HG03196 (cell line): ENCODE results near the gene CIZ1.
"Not testable (repeated sequence)": the region's sequence is repeated elsewhere in the genome, so short reads cannot be mapped to it uniquely, and the experiment has no call there.

ENCODE experiments used
- ATAC-seq: cut with Tn5 transposase; IDR thresholded peaks from one replicate; pipeline ENCODE4 v1.9.1; 2021; ENCODE audit not compliant: unreplicated experiment

CIZ1 gene

DNA sequence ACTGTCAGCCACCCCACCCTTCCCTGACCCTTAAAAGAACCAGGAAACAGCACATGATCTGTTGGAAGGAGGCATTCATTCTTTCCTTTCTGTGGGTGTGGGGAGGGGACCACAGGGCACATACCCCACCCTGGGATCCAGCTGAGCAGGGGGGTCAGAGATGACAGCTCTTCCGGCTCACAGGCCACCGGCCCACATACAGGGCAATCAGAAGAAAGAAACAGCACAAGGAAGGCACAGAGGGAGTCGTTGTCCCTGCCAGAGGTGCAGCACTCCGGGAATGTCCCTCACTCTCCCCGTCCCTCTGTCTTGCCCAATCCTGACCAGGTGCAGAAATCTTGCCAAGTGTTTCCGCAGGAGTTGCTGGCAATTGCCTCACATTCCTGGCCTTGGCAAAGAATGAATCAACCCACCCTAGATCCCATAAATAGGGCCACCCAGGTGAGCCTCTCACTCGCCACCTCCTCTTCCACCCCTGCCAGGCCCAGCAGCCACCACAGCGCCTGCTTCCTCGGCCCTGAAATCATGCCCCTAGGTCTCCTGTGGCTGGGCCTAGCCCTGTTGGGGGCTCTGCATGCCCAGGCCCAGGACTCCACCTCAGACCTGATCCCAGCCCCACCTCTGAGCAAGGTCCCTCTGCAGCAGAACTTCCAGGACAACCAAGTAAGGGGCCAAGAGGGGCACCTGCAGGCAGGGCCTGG lies 42.2 kb downstream of the CIZ1 start, which contains the start of gene LCN2:
TSS of gene LCN2 (plus strand) at position 453 of the 701 bp plus-strand sequence. CDS start at position 526, 73 bp downstream.
- ATAC-seq = no peak

DNA sequence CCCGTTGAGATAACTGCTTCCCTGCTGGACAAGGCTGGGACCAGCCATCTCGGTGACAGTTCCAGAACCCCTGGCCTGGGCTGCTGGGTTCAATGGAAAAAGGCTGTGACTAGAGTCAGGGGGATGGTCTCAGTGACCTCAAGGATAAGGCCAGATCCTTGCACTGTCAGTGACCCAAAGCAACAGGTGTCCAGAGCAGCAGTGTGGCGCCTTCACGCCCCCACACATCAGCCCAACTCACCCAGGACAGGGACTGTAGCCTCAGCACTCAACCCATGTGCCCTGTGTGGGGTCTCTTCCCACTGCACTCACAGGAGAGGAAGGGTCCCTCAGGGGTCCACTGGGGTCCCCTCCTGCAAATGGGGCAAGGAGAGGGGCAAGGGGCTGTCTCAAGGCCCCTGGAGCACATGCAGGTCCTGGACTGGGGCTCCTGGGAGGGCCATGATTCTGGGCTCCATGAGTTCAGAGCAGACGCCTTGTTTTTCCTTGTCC lies 42.8 kb downstream of the CIZ1 start:
- ATAC-seq = no peak

DNA sequence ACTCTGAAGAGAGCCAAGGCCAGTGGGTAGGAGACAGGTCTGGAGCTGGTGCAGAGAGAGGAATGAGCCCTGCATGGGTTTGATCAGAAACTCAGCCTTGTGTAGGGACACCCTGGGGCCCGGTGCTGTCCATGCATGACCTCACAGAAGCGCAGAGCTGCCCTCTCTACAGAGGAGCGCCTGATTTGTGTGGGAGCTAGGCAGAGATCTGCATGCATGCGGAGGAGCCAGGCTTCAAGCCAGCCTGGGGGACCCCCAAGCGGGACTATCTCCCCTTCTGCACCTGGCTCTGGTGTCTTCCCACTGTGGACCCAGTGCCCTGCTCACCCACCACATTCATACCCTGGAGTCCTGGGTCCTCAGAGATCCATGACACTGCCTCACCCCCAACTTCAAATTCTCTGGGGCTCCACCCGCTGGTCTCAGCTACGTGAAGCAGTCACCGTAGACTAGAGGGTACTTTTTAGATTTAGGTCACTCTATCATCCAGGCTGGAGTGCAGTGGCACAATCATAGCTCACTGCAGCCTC lies 44.7 kb downstream of the CIZ1 start:
- ATAC-seq = no peak

DNA sequence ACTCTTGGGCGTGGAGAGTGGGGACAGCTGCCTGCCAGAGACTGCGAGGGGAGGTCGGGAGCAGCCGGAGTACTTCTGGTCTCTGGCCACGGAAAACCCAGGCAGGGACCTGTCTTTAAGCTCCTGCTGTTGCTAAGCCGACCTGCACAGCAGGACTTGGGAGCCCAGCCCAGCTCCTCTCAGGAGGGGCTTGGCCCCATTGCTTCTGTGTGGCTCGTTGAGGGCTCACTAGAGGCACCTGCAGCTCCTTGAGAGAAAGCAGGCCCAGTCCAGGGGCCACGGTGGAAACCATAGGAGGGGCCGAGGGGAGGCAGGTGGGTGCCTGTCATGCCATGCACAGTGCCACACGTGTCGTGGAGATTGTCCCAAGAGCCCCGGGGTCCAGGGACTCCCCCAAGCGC lies 45.4 kb downstream of the CIZ1 start:
- ATAC-seq = no peak

DNA sequence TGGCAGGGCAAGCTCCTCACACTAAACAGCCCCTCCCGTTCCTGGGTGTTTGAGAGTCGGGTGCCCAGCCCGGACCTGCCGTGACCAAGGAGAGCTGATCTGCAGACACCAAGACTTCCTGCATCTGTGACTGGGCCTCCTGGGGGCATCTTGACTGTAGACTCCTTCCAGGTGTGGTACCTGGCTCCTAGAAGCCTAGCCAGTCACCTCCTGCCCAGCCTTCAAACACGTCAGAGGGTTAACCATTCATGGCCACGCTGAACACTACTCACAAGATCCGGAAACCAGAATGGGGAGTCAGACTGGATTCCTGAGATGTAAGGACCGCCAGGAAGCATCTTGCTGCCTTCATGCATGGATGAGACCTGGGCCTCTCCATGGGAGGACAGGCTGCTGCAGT lies 45.8 kb downstream of the CIZ1 start:
- ATAC-seq = no peak

DNA sequence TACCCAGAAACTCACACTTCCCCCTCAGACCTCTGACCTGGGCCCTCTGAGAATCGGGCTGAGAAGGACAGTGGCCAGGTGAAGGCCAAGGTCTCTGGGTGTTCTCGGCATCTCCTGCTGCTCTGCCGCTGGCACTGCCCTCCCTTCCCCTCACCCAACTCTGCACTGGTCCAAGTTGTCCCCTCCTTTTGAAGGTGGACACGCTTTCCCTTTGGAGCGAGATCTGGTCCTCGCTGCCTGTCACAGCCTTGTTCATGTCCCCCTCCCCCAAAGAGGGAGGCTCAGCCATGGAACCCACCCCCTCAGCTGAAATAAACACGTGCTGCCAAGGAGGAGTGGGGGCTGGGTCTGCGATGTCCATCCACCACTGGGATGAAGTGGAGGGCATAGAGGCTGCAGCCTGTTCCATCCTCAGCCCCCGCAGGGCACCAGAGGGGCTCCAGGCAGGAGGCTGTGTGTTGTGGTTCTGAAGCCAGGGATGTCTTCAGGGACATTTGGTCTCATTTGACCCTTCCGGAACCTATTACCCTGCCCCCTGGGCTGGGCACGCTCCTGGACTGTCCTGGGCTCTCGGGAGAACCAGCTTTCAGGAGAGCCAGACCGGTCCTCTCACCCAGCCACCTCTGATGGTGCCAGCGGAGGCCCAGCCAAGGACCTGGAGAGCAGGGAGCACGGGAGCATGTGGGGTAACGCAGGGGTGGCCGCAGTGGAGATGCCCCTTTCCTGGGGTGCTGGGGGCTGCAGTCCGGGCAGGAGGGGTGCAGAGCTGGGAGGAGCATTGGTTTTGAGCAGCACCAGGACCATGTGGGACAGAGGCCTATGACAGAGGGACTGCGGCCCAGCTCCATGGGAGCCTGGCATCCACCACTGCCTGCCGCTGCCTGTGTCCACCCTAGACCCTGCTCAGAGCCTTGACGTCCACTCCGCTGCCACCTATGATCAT lies 46.9 kb downstream of the CIZ1 start:
- no peak for ATAC-seq

DNA sequence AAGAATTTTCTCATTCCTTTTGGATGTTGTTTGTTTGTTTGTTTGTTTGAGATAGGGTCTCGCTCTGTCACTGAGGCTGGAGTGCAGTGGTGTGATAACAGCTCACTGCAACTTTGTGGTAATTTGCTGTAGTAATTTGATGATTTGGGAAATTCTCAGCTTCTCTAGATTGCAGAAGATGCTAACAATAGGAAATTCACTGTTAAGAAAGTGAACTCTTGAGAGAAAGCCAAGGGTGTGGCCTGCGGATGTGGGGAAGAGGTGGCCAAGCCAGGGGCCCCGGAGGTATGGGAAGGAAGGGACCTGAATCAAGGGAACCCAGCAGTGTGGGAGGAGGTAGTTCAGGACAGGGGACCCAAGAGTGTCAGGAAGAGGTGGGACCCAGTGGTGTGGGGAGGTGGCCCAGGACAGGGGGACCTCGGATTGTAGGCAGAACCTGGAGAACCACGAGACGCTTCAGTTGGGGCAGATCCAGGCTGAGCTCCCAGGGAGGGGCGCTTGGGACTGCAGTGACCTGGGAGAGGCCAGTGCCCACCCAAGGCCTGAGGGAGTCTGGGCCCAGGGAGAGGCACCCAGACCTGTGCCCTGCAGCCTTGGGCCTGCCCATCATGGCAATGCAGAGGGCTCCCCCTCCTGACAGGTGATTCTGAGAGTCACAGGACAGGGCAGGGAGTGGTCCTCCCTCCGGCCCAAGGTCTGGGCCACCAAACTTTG lies 47.7 kb downstream of the CIZ1 start:
- ATAC-seq = no peak

DNA sequence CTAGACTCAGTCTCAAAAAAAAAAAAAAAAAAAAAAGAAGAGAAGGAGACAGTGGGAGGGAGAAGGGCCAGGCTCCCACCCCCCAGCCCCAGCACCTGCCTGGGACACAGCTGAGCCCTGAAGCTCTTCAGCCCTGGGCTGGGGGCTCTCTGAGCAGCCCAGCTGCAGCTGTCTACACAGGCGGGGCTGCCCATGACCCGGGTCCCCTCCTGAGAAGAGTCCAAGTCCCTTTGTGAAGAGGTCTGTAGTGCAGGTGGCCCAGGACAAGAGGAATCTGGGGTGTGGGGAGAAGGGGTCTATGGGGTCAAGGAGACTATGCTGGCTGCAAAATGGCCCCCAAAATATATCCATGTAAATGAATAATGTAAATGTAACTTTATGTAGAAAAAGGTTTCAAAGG lies 48.8 kb downstream of the CIZ1 start:
- no peak for ATAC-seq

DNA sequence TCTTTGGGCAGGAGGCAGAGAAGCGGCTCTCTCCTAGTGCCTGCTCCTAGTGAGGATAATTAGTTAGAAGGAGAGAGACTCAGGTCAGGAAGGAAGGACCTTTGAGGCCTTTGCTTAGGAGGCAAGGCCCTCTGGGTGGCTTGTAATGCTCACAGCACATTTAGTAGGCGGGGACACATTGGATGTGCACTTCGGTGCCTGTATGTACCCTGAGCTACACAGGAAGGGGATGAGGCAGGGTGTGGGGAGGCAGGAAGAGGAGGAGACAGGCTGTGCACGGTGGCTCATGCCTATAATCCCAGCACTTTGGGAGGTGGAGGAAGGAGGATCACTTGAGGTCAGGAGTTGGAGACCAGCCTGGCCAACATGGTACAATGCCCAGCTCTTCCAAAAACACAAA lies 49.3 kb downstream of the CIZ1 start:
- no peak for ATAC-seq

DNA sequence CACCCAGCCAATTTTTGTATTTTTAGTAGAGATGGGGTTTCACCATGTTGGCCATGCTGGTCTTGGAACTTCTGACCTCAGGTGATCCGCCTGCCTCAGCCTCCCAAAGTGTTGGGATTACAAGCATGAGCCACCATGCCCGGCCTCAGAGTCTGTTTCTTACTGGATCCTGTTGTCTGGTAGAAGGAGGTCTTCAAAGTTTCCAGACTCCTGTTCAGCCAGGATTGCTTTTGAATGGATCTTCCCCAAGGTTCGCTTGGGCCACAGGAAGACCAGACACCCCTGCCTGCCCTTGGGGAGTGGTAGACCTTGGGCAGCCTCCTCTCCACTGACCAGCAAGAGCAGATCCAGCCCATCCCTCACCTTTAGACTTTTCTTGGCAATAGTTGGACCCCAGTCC lies 49.8 kb downstream of the CIZ1 start:
- ATAC-seq = no peak

DNA sequence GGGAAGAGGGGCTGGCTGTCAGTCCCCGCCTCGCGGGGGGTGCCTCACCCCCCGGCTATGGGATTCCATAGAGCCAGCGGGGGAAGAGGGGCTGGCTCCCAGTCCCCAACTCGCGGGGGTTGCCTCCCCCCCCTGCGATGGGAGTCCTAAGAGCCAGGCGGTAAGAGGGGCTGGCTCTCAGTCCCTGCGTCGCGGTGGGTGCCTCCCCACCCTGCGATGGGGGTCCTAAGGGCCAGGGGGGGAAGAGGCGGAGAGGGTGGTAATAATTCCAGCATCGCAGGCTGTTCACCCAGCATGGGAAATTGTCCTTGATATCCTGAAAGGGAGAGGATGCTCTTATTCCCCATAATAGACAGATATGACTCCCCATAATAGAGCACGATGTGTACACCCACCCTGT lies 51.8 kb downstream of the CIZ1 start:
- no peak for ATAC-seq

DNA sequence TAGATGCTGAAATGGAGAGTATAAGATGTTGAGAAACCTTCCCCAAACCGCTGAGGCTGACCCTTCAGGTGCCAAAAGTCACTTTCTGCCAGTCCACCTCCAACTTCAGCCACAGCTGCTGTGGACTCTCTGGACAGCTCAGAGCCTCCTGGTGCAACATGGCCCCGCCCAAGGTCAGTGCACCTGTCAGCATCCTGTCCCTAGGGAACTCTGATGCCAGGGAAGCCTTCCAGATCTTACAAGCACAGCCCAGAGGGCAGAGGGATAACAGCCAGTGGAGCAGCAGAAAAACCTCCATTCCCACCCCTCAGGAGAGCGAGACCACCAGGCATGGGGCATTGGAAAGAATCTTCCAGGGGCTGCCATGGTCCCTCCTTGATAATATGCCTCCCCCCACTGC lies 53.4 kb downstream of the CIZ1 start:
- ATAC-seq = no peak

DNA sequence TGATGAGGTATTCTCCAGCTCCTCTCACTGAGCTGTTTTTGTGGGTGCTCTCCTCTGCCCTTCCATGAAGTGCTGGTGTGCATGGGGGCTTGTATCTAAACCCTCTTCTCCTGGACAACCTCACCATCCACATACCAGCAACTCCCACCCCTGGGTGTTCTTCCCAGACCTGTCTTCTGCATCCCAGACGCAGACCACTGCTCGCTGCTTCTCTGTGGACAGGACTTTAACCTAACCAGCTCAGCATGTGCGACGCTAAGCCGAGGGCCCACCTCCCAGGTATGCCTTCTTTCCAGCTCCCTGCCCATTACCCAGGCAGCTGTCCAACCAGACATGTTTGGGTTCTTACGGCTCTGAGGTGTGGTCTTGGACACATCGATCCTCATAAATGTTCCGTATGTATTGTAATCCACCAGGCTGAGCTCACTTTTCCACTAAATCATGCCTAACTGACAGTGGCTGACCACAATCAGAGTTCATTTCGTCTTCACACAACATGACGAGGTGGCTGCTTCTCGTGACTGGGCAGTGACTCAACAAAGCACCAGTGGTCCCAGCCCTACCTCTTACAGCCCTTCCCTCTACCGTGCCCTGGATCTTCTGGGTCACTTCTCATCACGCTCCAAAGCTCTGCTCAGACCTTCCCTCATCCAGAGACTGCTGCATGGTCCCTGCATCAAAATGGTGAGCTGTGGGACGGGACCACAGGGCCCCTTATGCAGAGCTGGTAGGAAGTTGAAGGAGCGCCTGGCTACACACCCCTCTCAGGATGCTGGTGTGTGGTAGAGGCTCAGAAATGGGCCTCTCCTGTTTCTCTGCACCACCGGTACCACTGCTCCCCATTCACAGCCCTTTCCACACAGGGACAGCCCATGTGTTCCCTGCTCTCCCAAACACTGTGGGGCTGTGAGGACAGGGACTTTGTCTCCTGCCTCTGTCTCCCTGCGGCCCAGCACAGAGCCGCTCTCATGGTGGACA lies 54.3 kb downstream of the CIZ1 start:
- no peak for ATAC-seq

DNA sequence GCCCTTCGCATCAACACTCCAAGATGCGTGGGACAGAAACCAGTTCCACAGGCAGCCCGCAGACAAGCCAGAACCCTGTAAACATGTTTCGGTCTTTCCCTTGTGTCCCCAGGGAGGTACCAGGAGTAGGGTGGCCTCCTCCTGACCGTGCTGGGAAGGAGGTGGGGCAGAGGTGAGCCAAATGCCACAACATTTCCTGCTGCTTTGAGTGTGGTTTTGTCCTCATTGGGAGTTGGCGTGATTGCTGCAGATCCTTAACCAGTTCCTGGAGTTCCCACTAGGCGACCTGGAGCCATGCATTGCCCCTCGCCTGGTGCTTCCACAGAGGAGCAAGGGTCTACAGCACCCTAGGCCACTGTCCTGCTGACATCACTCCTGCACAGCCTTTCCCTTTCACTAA lies 55.8 kb downstream of the CIZ1 start:
- ATAC-seq = not testable (repeated sequence)

DNA sequence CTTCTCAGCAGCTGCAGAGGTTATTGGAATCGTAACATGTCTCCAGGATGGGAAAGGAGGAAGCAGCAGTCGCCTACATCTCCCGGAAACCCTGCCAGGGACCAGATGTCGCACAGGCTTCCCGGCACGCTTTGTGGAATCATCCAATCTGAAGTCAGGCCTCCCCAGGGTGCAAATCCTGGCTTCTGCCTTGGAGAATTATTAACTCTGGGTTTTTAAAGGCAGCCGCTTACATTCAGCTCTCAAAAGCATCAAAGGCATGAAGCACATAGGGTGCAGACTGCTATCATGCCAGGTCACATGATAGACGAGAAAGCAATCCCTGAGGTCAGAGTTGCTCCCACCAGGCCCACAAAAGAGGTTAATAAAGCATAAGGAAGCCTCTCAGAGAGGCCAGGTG lies 59.2 kb downstream of the CIZ1 start:
- not testable (repeated sequence) for ATAC-seq

DNA sequence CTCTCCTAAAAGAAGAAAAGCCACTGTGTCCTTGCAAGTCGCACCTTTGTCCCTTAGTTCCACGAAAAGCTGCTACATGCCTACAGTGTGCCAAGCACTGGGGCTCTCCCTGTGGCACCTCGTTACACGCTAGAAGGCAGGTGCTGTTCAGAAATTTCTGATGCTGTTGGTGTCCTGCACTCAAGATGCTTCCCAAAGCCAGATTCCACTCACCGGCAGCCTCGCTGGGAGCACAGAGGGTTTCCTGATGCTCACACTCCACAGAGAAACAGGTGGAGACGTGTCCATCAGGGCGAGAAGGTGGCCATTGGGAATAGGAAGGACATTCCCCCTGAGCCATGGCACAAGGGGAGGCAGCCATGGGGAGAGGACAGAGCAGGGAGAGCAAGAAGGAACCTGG lies 60.0 kb downstream of the CIZ1 start:
- not testable (repeated sequence) for ATAC-seq

DNA sequence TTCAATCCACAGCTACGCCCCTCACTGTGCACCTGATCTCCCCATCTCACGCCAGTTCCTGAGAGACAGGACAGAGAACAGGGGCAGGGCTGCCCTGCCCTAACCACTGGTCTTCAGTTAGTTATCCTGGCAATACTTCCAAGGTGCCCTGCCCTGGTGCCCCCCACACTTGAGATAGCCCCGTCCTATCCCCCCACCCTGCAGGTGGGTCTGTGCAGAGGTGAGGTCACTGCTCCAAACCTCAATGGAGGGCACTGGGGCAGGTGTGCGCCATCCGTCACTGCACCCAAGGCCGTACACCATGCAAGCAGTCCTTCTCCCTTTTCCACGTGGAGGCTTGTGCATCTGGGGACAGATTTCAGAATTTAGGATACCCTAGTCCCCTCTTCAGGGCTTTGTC lies 60.7 kb downstream of the CIZ1 start:
- ATAC-seq = not testable (repeated sequence)

DNA sequence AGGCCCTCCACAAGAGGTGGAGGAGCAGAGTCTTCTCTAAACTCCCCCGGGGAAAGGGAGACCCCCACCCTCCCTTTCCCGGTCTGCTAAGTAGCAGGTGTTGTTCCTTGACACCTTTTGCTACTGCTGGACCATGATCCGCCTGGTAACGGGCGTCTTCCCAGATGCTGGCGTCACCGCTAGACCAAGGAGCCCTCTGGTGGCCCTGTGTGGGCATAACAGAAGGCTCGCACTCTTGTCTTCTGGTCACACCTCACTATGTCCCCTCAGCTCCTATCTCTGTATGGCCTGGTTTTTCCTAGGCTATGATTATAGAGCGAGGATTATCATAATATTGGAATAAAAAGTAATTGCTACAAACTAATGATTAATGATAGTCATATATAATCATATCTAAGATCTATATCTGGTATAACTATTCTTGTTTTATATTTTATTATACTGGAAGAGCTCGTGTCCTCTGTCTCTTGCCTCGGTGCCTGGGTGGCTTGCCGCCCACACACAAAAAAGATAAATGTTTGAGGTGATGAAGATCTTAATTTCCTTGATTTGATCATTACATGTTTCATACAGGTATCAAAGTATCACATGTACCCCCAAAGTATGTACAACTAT lies 61.3 kb downstream of the CIZ1 start:
- not testable (repeated sequence) for ATAC-seq

DNA sequence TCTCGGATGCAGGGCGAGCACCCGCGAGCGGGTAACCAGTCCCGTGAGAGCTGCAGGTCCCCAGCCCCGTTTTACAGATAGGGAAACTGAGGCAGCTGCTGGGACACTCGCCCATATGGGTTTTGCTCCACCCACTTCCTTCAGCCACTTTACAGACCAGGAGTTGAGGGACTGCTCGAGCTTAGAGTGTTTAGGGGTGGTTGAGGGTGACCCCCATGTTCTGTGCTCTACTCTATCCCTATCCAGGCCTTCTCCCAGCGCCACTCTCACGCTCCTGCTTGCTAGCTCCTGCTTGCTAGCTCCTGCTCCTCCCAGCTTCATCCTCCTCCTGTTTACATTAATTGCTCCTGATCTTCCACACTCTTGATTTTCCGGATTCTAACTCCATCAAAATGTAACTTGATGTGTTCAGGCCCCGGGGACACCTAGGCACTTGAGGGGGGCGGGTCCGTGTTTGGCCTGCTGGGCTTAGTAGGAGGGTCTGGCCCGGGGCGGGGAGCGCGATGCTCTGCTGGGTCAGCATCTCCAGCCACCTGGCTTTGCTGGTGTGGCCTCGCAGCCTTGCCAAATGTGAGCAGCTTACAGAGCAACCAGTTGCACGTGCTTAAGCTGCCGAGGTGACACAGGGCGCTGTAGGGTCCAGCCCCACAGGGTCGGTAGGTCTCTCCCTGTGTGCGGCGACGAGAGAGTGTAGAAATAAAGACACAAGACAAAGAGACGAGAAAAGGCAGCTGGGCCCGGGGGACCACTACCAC lies 62.4 kb downstream of the CIZ1 start:
- no peak for ATAC-seq
